Activated naive CD4-positive, alpha-beta T cell treated with anti-CD3 and anti-CD28 coated beads, Interleukin-2, amount 50 U/mL, for 72 hours (primary cell): ENCODE data around the gene SNX13. TPM values are rescaled to one million over a fixed set of nuclear protein-coding genes. Genes with fewer than 3 reads are reported as not detected.
"Not testable (repeated sequence)": the region's sequence is repeated elsewhere in the genome, so short reads cannot be mapped to it uniquely, and the experiment has no call there.

ENCODE experiments used
- ATAC-seq, 2 donors: fragments of 150-1000 bp; cut with Tn5 transposase; 2 replicates each; pipeline ENCODE4 v1.10.0; 2021; ENCODE audit warnings: mild to moderate bottlenecking in 2 of 2, moderate library complexity in 2 of 2
- DNase-seq, 2 donors: peaks; one replicate each; pipeline ENCODE4 v3.0.0; 2021 to 2022; ENCODE audit warnings: low spot score in 2 of 2
- H3K27ac Mint-ChIP-seq, 2 donors: one replicate each; pipeline ENCODE4 v1.8.0; 2022; ENCODE audit warnings: mild to moderate bottlenecking in 2 of 2, mixed read lengths in 2 of 2
- H3K36me3 Mint-ChIP-seq, 2 donors: one replicate each; pipeline ENCODE4 v1.8.0; 2022; ENCODE audit warnings: mixed read lengths in 2 of 2
- H3K9me3 Mint-ChIP-seq, 2 donors: one replicate each; pipeline ENCODE4 v1.8.0; 2022; ENCODE audit warnings: mixed read lengths in 2 of 2
- total RNA-seq, 2 donors: library from RNA; stranded (reverse); gene quantifications; one replicate each; pipeline ENCODE4 v1.2.3, GENCODE V29; 2022

The SNX13 gene
- total RNA-seq, 2 donors from 2014 or later = 22.4 to 25.6 TPM

GRCh38 chr7:17845197-17845547, 95.1 kb downstream of the SNX13 start:
- Mint-ChIP-seq H3K36me3 (peaks cover 27 to 31% of the 10 kb centered on the region in 2 donors), H3K27ac (no peak overlapping the region), H3K9me3 (no peaks in the 10 kb centered on the region)
- DNase-seq (no peak), ATAC-seq (peak in 1 of 2 donors; percentile 35)

- no peak for ATAC-seq
- no peak overlapping the region for H3K27ac Mint-ChIP-seq
- H3K9me3 Mint-ChIP-seq = no peaks in the 10 kb centered on the region
- DNase-seq = no peak
- peaks cover 27 to 35% of the 10 kb centered on the region in 2 donors for H3K36me3 Mint-ChIP-seq
These were observed 95.6 kb downstream of the SNX13 start for GRCh38 chr7:17844514-17845196.

- Mint-ChIP-seq H3K9me3 (no peaks in the 10 kb centered on the region), H3K36me3 (peaks cover 24 to 36% of the 10 kb centered on the region in 2 donors), H3K27ac (no peak overlapping the region)
- DNase-seq = no peak
- ATAC-seq = no peak
These were observed 96.3 kb downstream of the SNX13 start for GRCh38 chr7:17844022-17844421.

- Mint-ChIP-seq H3K36me3 (peaks cover 20 to 30% of the 10 kb centered on the region in 2 donors), H3K9me3 (no peaks in the 10 kb centered on the region), H3K27ac (no peak overlapping the region)
- DNase-seq (no peak), ATAC-seq (no peak)
These were observed 97.3 kb downstream of the SNX13 start for GRCh38 chr7:17843041-17843440.

GRCh38 chr7:17832820-17833355, 107.4 kb downstream of the SNX13 start:
- Mint-ChIP-seq H3K27ac (no peak overlapping the region), H3K36me3 (peaks cover 0 to 6% of the 10 kb centered on the region in 2 donors), H3K9me3 (no peaks in the 10 kb centered on the region)
- ATAC-seq = no peak
- DNase-seq = no peak

GRCh38 chr7:17832242-17832641, 108.1 kb downstream of the SNX13 start:
- DNase-seq (no peak), ATAC-seq (peak in 1 of 2 donors; percentile 32)
- no peaks in the 10 kb centered on the region for H3K9me3 Mint-ChIP-seq
- peaks cover 0 to 6% of the 10 kb centered on the region in 2 donors for H3K36me3 Mint-ChIP-seq
- H3K27ac Mint-ChIP-seq = no peak overlapping the region

GRCh38 chr7:17830206-17830605, 110.1 kb downstream of the SNX13 start:
- Mint-ChIP-seq H3K36me3 (peaks cover 0 to 6% of the 10 kb centered on the region in 2 donors), H3K9me3 (no peaks in the 10 kb centered on the region), H3K27ac (no peak overlapping the region)
- ATAC-seq (no peak), DNase-seq (no peak)

- H3K36me3 Mint-ChIP-seq = peaks cover 0 to under 1% of the 10 kb centered on the region in 2 donors
- H3K27ac Mint-ChIP-seq = no peak overlapping the region
- no peak for ATAC-seq
- no peaks in the 10 kb centered on the region for H3K9me3 Mint-ChIP-seq
- no peak for DNase-seq
These were observed 111.3 kb downstream of the SNX13 start for GRCh38 chr7:17829001-17829400.

- no peak for DNase-seq
- no peak for ATAC-seq
- Mint-ChIP-seq H3K36me3 (peaks cover 0 to 11% of the 10 kb centered on the region in 2 donors), H3K27ac (no peak overlapping the region), H3K9me3 (no peaks in the 10 kb centered on the region)
These were observed 117.6 kb downstream of the SNX13 start for GRCh38 chr7:17822547-17823173.

- Mint-ChIP-seq H3K27ac (no peak overlapping the region), H3K9me3 (peaks cover 0 to 2% of the 10 kb centered on the region in 2 donors), H3K36me3 (peaks cover 8 to 12% of the 10 kb centered on the region in 2 donors)
- no peak for DNase-seq
- ATAC-seq = no peak
These were observed 123.4 kb downstream of the SNX13 start for GRCh38 chr7:17816903-17817302.

- DNase-seq = no peak
- Mint-ChIP-seq H3K36me3 (peaks cover 17 to 22% of the 10 kb centered on the region in 2 donors), H3K27ac (no peak overlapping the region), H3K9me3 (peaks cover 0 to 5% of the 10 kb centered on the region in 2 donors)
- ATAC-seq = no peak
These were observed 125.0 kb downstream of the SNX13 start for GRCh38 chr7:17815318-17815717.

GRCh38 chr7:17814058-17814457, 126.2 kb downstream of the SNX13 start:
- ATAC-seq (no peak), DNase-seq (no peak)
- Mint-ChIP-seq H3K9me3 (peaks cover 0 to 11% of the 10 kb centered on the region in 2 donors), H3K36me3 (peaks cover 27 to 31% of the 10 kb centered on the region in 2 donors), H3K27ac (no peak overlapping the region)

GRCh38 chr7:17809215-17809614, 131.1 kb downstream of the SNX13 start:
- not testable (repeated sequence) for H3K27ac Mint-ChIP-seq, ATAC-seq, DNase-seq
- Mint-ChIP-seq H3K36me3 (peaks cover 28 to 37% of the 10 kb centered on the region in 2 donors), H3K9me3 (peaks cover 0 to 11% of the 10 kb centered on the region in 2 donors)

GRCh38 chr7:17807242-17807641, 133.1 kb downstream of the SNX13 start:
- H3K36me3 Mint-ChIP-seq = peaks cover 23 to 32% of the 10 kb centered on the region in 2 donors
- peaks cover 0 to 11% of the 10 kb centered on the region in 2 donors for H3K9me3 Mint-ChIP-seq
- no peak for ATAC-seq
- H3K27ac Mint-ChIP-seq = no peak overlapping the region
- no peak for DNase-seq

- ATAC-seq = no peak
These were observed 133.7 kb downstream of the SNX13 start for GRCh38 chr7:17806631-17807030.

GRCh38 chr7:17802056-17802455, 138.2 kb downstream of the SNX13 start:
- Mint-ChIP-seq H3K36me3 (peaks cover 6% of the 10 kb centered on the region in 2 donors), H3K9me3 (no peaks in the 10 kb centered on the region), H3K27ac (no peak overlapping the region)
- peak; percentile 20 to 43 for ATAC-seq
- no peak for DNase-seq

More at GRCh38 chr7:17806631-17807030, 133.7 kb downstream of the SNX13 start:
- peaks cover 17 to 26% of the 10 kb centered on the region in 2 donors for H3K36me3 Mint-ChIP-seq
- peaks cover 0 to 6% of the 10 kb centered on the region in 2 donors for H3K9me3 Mint-ChIP-seq
- DNase-seq = no peak
- no peak overlapping the region for H3K27ac Mint-ChIP-seq

- Mint-ChIP-seq H3K27ac (no peak overlapping the region), H3K36me3 (peaks cover 2 to 4% of the 10 kb centered on the region in 2 donors), H3K9me3 (no peaks in the 10 kb centered on the region)
- no peak for DNase-seq
- no peak for ATAC-seq
These were observed 148.0 kb downstream of the SNX13 start for GRCh38 chr7:17792075-17792936.
